Measurements from ENCODE around the gene HMGCS1.

DNA sequence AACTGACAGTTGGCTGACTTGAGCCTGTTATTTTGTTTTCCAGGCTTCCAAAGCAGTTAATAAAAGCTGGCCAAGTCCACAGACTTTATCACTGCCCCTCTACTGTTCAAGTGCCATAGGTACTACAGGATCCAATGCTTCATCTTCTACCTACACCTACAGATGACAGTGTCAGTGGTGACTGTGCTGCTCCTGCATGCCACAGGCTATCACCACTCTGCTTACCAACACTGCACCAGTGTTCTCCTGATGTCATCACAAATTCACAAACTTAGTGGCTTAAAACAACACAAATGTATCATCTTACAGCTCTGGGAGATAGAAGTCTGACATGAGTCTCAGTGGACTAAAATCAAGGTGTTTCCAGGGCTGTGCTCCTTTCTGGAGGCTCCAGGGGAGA lies 26.6 kb downstream of the HMGCS1 start:
- TF ChIP-seq, protein P1, sequence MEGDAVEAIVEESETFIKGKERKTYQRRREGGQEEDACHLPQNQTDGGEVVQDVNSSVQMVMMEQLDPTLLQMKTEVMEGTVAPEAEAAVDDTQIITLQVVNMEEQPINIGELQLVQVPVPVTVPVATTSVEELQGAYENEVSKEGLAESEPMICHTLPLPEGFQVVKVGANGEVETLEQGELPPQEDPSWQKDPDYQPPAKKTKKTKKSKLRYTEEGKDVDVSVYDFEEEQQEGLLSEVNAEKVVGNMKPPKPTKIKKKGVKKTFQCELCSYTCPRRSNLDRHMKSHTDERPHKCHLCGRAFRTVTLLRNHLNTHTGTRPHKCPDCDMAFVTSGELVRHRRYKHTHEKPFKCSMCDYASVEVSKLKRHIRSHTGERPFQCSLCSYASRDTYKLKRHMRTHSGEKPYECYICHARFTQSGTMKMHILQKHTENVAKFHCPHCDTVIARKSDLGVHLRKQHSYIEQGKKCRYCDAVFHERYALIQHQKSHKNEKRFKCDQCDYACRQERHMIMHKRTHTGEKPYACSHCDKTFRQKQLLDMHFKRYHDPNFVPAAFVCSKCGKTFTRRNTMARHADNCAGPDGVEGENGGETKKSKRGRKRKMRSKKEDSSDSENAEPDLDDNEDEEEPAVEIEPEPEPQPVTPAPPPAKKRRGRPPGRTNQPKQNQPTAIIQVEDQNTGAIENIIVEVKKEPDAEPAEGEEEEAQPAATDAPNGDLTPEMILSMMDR (IDR thresholded peaks at IDR 0.05) = no peak
- TF ChIP-seq EP300 (IDR thresholded peaks at IDR 0.05) = no peak

Data from tibial nerve (tissue), 4 donors.